Heart left ventricle (tissue), 11 donors: ENCODE results near the gene ZFR2. TPM values are rescaled to one million over a fixed set of nuclear protein-coding genes. Genes with fewer than 3 reads are reported as not detected.

ENCODE experiments used
- polyA plus RNA-seq, 2 donors: library from polyadenylated mRNA; stranded (reverse); fragments of 200-250 nt; gene quantifications; one replicate each; pipeline ENCODE4 v1.2.3, GENCODE V29; 2013
- total RNA-seq, 9 donors: library from RNA; depleted of rRNA in 2 of 9; stranded (reverse); fragments of >200 nt in 2 of 9; fragmentation: NEBNext Ultra II Directional in 3 of 9; extraction: Animal tissue kit (Norgen Biotek cat#: 25700) in 3 of 9; gene quantifications; one replicate each; pipeline versions ENCODE4 v1.1.0 to v1.2.4, GENCODE V29; 2016 to 2023
- donor health status: ischemic (EF 13 %, LVEDD 7.1; RV severe dilation, severe dysfunction).
- donor health status: healthy with polysubstance abuse.
- donor health status: DM: no; HTN: yes; CAD: no.
- donor health status: DM: no; HTN: no; CAD: no.
- donor health status: ischemic (EF 25% LVEDD 5.7; RV mildly dilated, moderate dysfunction).
- donor health status: healthy.
- donor health status: DM: yes; HTN: yes; CAD: no.
- donor health status: PGD.
- donor health status: nonischemic (EF 23%, LVEDD 6.1; RV moderate dilation, normal function).

Gene ZFR2
- total and polyA plus RNA-seq, 11 donors, result 0.08 to 0.16 TPM; not detected in 9

Other genes starting within 250 kb of the ZFR2 start
- gene CACTIN, start 242.2 kb downstream of the ZFR2 start, total RNA-seq, result 10 to 100 TPM in 8 of 9 donors, 1 to 10 TPM in 1; 9.8 to 23.4 (median 14.1) TPM
- gene CACTIN, start 242.2 kb downstream of the ZFR2 start, polyA plus RNA-seq, result 10 to 100 TPM; 11.9 to 20.4 TPM
- 10 to 100 TPM; 27.8 to 56.6 (median 38.2) TPM for gene PIP5K1C, start 168.6 kb downstream of the ZFR2 start, total RNA-seq
- gene PIP5K1C, start 168.6 kb downstream of the ZFR2 start, polyA plus RNA-seq, result 10 to 100 TPM; 23.9 to 31.0 TPM
- gene TJP3, start 160.7 kb downstream of the ZFR2 start, total RNA-seq, result under 1 TPM in 2 of 9 donors, not detected in 7; 0.41 to 0.48 TPM
- gene TJP3, start 160.7 kb downstream of the ZFR2 start, polyA plus RNA-seq, result under 1 TPM in 1 of 2 donors, not detected in 1; 0.06 TPM
- 10 to 100 TPM in 6 of 9 donors, 1 to 10 TPM in 3; 8.8 to 28.7 (median 13.8) TPM for gene APBA3, start 107.3 kb downstream of the ZFR2 start, total RNA-seq
- 10 to 100 TPM; 11.6 to 22.1 TPM for gene APBA3, start 107.3 kb downstream of the ZFR2 start, polyA plus RNA-seq
- gene MRPL54, start 106.4 kb downstream of the ZFR2 start, total RNA-seq, result 10 to 100 TPM; 58.9 to 96.9 (median 69.1) TPM
- gene MRPL54, start 106.4 kb downstream of the ZFR2 start, polyA plus RNA-seq, result 100 to 1,000 TPM in 1 of 2 donors, 10 to 100 TPM in 1; 76.8 to 153 TPM
- not detected for gene RAX2, start 96.8 kb downstream of the ZFR2 start, total RNA-seq
- not detected for gene RAX2, start 96.8 kb downstream of the ZFR2 start, polyA plus RNA-seq
- gene MATK, start 82.7 kb downstream of the ZFR2 start, total RNA-seq, result 1 to 10 TPM in 4 of 9 donors, under 1 TPM in 5; 0.20 to 8.9 (median 0.70) TPM
- under 1 TPM; 0.57 to 1.00 TPM for gene MATK, start 82.7 kb downstream of the ZFR2 start, polyA plus RNA-seq
- gene ATCAY, start 11.6 kb upstream of the ZFR2 start, total RNA-seq, result not detected
- gene ATCAY, start 11.6 kb upstream of the ZFR2 start, polyA plus RNA-seq, result not detected
- gene NMRK2, start 64.0 kb upstream of the ZFR2 start, total RNA-seq, result 1,000 to 10,000 TPM in 3 of 9 donors, 100 to 1,000 TPM in 6; 347 to 2,001 (median 606) TPM
- 1,000 to 10,000 TPM in 1 of 2 donors, 100 to 1,000 TPM in 1; 649 to 1,244 TPM for gene NMRK2, start 64.0 kb upstream of the ZFR2 start, polyA plus RNA-seq
- gene DAPK3, start 102.1 kb upstream of the ZFR2 start, total RNA-seq, result 100 to 1,000 TPM in 4 of 9 donors, 10 to 100 TPM in 5; 70.6 to 200 (median 97.4) TPM
- gene DAPK3, start 102.1 kb upstream of the ZFR2 start, polyA plus RNA-seq, result 100 to 1,000 TPM; 160 to 252 TPM
- gene EEF2, start 116.4 kb upstream of the ZFR2 start, total RNA-seq, result 1,000 to 10,000 TPM; 1,373 to 2,686 (median 2,215) TPM
- 1,000 to 10,000 TPM in 1 of 2 donors, 100 to 1,000 TPM in 1; 846 to 1,944 TPM for gene EEF2, start 116.4 kb upstream of the ZFR2 start, polyA plus RNA-seq
- gene PIAS4, start 138.7 kb upstream of the ZFR2 start, total RNA-seq, result 10 to 100 TPM; 12.5 to 19.1 (median 15.3) TPM
- gene PIAS4, start 138.7 kb upstream of the ZFR2 start, polyA plus RNA-seq, result 10 to 100 TPM; 12.3 to 15.4 TPM
- gene ZBTB7A, start 197.9 kb upstream of the ZFR2 start, total RNA-seq, result 10 to 100 TPM; 22.8 to 65.0 (median 29.3) TPM
- 10 to 100 TPM; 14.6 to 14.7 TPM for gene ZBTB7A, start 197.9 kb upstream of the ZFR2 start, polyA plus RNA-seq